Brain microvascular endothelial cell (primary cell): Measurements from ENCODE around the gene CCDC3.

ENCODE experiments used
- DNase-seq: peaks from one replicate; pipeline ENCODE4 v3.0.0-alpha.2; 2020
- H3K27ac ChIP-seq: fragments of 250-450 bp; sonication (Bioruptor Pico); 2 replicates; pipeline ENCODE4 v1.5.1; 2020; ENCODE audit warnings: mild to moderate bottlenecking, moderate library complexity
- H3K27me3 ChIP-seq: fragments of 250-450 bp; sonication (Bioruptor Pico); replicated peaks from 2 replicates; pipeline ENCODE4 v1.5.1; 2020; ENCODE audit warnings: mild to moderate bottlenecking
- H3K36me3 ChIP-seq: fragments of 250-450 bp; sonication (Bioruptor Pico); replicated peaks from 2 replicates; pipeline ENCODE4 v1.5.1; 2020; ENCODE audit warnings: mild to moderate bottlenecking
- H3K4me3 ChIP-seq: 2 replicates; pipeline ENCODE4 v1.5.1; 2011; ENCODE audit warnings: low read depth, mild to moderate bottlenecking, control low read depth, low read length, moderate library complexity
- CTCF ChIP-seq: IDR thresholded peaks from 2 replicates; pipeline ENCODE4 v1.5.1; 2011; ENCODE audit warnings: low read depth, mild to moderate bottlenecking, moderate library complexity, low read length, control low read depth, inconsistent platforms; ENCODE audit errors: missing control alignments
- in situ Hi-C: cut with HindIII; loops from 2 replicates; pipeline ENCODE4 v1.10.0; 2017; ENCODE audit warnings: low sequenced_read_pairs, low pct_ligation_motif_present

CCDC3 gene

DNA sequence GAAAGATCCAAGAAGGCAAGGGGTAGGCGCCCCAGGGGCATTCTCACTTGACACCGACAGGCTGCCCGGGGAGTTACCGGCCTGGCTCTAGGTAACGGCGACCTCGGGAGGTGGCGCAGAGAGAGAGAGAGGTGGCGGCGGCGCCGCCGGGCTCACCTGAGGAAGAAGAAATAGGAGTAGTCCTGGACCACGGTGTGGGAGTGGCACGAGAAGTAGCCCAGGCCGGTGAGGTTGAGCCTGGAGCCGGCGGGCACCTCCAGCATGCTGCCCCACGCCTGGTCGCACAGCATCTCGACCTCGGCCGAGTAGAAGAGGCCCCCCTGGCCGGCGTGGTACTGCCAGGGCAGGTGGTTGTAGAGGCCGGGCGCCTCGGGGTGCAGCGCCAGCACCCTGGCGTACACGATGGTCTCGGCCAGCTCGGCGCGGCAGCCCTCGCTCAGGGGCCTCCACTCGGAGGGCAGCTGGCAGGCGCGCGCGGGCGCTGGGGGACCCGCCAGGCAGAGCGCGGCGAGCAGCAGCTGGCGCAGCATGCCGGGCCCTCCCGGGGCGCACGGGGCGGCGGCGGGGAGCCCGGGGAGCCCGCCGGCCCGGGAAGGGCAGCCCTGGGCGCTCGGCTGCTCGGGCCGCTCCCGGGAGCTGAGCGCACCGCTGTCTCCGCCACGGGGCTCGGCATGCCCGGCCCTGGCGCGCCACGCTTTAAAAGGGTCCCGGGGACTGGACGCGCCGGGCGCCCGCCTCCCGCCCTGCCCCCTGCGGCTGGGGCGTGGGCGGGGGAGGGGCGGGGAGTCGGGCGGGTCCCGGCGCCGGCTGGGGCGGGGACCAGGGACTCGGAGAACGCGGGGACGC, at the start of gene CCDC3:
TSS of gene CCDC3 (minus strand) at position 673 of the 846 bp plus-strand sequence. CDS start at position 530, 143 bp downstream.
- DNase-seq = no peak
- Histone ChIP-seq H3K36me3 (no peaks in the 10 kb centered on the region), H3K27ac (no peak within 1 kb of the TSS), H3K4me3 (peak within 1 kb of the TSS; percentile 48), H3K27me3 (no peaks in the 10 kb centered on the region)
- TF ChIP-seq CTCF = no peak
- in situ Hi-C loops = no loop called here

GRCh38 chr10:13051126-13051694, 49.7 kb upstream of the CCDC3 start:
- in situ Hi-C loops = no loop called here
- H3K4me3 ChIP-seq = no peak overlapping the region
- no peak for TF ChIP-seq CTCF
- no peaks in the 10 kb centered on the region for H3K27me3 ChIP-seq
- no peaks in the 10 kb centered on the region for H3K36me3 ChIP-seq
- H3K27ac ChIP-seq = no peak overlapping the region
- no peak for DNase-seq

- TF ChIP-seq CTCF = no peak
- no peaks in the 10 kb centered on the region for H3K36me3 ChIP-seq
- DNase-seq = no peak
- no peak overlapping the region for H3K4me3 ChIP-seq
- in situ Hi-C loops = no loop called here
- no peak overlapping the region for H3K27ac ChIP-seq
- no peaks in the 10 kb centered on the region for H3K27me3 ChIP-seq
Measured at GRCh38 chr10:13049774-13050420, 48.4 kb upstream of the CCDC3 start.

DNA sequence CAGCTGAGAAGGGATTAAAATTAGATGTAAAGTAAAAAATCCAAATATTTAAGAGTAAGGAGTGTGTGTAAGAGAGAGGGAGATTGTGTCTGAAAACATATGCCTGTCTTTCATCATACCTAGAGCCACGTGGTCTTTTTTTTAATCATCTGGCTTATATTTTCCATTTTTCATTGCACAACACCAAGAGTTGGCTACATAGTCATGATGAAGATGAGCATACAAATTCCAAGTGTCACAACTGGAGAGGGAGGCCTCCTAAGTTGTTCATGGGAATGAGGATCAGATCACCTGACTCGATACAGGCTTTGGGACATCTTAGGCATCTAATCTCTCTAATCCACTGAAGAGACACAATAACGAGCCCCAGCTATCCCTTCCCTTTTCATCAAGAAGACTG, 47.2 kb upstream of the CCDC3 start:
- no peak for TF ChIP-seq CTCF
- H3K27ac ChIP-seq = no peak overlapping the region
- DNase-seq = no peak
- no peaks in the 10 kb centered on the region for H3K27me3 ChIP-seq
- in situ Hi-C loops = no loop called here
- H3K4me3 ChIP-seq = no peak overlapping the region
- no peaks in the 10 kb centered on the region for H3K36me3 ChIP-seq

GRCh38 chr10:13047529-13048206, 46.2 kb upstream of the CCDC3 start:
- no peaks in the 10 kb centered on the region for H3K36me3 ChIP-seq
- DNase-seq = no peak
- in situ Hi-C loops = no loop called here
- no peak overlapping the region for H3K27ac ChIP-seq
- H3K4me3 ChIP-seq = no peak overlapping the region
- TF ChIP-seq CTCF = no peak
- no peaks in the 10 kb centered on the region for H3K27me3 ChIP-seq
